Measurements from ENCODE around the gene LTBP1. TPM values are rescaled to one million over a fixed set of nuclear protein-coding genes. Genes with fewer than 3 reads are reported as not detected.

LTBP1 gene
- total and polyA plus RNA-seq, 2 experiments from 2014 or later: 15.7 to 49.8 TPM

DNA sequence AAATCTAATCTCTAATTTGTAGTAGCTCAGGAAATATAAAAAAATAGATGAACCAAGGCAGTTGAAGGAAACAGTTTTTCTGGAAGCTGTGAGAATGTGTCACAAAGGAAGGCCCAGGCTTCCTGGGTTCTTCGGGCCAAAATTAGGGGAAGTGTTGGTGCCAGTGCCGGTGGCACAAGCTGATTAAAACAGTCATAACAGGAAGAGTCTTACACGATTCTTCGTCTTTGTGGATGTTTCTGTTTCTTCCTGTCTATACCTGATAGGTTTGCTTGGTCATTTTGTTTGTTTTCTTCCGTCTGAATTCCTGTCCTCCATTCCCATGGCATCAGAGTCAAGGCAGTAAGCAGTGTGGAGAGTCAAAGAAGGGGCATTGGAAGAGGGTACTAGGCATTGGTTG lies 294.3 kb downstream of the LTBP1 start:
- no peaks in the 10 kb centered on the region for H3K36me3 ChIP-seq (ENCODE audit: insufficient read depth)
- DNase-seq (ENCODE audit: low spot score) (no peak), ATAC-seq (no peak)
- no peaks in the 10 kb centered on the region for H3K9me3 Mint-ChIP-seq
- H3K79me2 ChIP-seq (replicated peaks; ENCODE audit: insufficient read depth): no peaks in the 10 kb centered on the region
- H2AFZ ChIP-seq: no peak overlapping the region
- no peaks in the 10 kb centered on the region for H3K36me3 Mint-ChIP-seq (ENCODE audit: low read depth)
- H3F3A ChIP-seq (replicated peaks; ENCODE audit: low read depth): no peaks in the 10 kb centered on the region
- no peaks in the 10 kb centered on the region for H3K4me1 Mint-ChIP-seq
- H3K4me1 ChIP-seq (ENCODE audit: insufficient read depth): no peaks in the 10 kb centered on the region
- no peaks in the 10 kb centered on the region for H3K27me3 ChIP-seq (ENCODE audit: insufficient read depth)
- H3K27me3 Mint-ChIP-seq (ENCODE audit: insufficient read depth, low read depth, poor library complexity): no peaks in the 10 kb centered on the region
- no peak overlapping the region for H3K27ac Mint-ChIP-seq
- no peak overlapping the region for H3K4me2 ChIP-seq
- no peak overlapping the region for H3K4me3 Mint-ChIP-seq
- H3K27ac ChIP-seq (ENCODE audit: low read depth): no peak overlapping the region
- TF ChIP-seq, protein P1, sequence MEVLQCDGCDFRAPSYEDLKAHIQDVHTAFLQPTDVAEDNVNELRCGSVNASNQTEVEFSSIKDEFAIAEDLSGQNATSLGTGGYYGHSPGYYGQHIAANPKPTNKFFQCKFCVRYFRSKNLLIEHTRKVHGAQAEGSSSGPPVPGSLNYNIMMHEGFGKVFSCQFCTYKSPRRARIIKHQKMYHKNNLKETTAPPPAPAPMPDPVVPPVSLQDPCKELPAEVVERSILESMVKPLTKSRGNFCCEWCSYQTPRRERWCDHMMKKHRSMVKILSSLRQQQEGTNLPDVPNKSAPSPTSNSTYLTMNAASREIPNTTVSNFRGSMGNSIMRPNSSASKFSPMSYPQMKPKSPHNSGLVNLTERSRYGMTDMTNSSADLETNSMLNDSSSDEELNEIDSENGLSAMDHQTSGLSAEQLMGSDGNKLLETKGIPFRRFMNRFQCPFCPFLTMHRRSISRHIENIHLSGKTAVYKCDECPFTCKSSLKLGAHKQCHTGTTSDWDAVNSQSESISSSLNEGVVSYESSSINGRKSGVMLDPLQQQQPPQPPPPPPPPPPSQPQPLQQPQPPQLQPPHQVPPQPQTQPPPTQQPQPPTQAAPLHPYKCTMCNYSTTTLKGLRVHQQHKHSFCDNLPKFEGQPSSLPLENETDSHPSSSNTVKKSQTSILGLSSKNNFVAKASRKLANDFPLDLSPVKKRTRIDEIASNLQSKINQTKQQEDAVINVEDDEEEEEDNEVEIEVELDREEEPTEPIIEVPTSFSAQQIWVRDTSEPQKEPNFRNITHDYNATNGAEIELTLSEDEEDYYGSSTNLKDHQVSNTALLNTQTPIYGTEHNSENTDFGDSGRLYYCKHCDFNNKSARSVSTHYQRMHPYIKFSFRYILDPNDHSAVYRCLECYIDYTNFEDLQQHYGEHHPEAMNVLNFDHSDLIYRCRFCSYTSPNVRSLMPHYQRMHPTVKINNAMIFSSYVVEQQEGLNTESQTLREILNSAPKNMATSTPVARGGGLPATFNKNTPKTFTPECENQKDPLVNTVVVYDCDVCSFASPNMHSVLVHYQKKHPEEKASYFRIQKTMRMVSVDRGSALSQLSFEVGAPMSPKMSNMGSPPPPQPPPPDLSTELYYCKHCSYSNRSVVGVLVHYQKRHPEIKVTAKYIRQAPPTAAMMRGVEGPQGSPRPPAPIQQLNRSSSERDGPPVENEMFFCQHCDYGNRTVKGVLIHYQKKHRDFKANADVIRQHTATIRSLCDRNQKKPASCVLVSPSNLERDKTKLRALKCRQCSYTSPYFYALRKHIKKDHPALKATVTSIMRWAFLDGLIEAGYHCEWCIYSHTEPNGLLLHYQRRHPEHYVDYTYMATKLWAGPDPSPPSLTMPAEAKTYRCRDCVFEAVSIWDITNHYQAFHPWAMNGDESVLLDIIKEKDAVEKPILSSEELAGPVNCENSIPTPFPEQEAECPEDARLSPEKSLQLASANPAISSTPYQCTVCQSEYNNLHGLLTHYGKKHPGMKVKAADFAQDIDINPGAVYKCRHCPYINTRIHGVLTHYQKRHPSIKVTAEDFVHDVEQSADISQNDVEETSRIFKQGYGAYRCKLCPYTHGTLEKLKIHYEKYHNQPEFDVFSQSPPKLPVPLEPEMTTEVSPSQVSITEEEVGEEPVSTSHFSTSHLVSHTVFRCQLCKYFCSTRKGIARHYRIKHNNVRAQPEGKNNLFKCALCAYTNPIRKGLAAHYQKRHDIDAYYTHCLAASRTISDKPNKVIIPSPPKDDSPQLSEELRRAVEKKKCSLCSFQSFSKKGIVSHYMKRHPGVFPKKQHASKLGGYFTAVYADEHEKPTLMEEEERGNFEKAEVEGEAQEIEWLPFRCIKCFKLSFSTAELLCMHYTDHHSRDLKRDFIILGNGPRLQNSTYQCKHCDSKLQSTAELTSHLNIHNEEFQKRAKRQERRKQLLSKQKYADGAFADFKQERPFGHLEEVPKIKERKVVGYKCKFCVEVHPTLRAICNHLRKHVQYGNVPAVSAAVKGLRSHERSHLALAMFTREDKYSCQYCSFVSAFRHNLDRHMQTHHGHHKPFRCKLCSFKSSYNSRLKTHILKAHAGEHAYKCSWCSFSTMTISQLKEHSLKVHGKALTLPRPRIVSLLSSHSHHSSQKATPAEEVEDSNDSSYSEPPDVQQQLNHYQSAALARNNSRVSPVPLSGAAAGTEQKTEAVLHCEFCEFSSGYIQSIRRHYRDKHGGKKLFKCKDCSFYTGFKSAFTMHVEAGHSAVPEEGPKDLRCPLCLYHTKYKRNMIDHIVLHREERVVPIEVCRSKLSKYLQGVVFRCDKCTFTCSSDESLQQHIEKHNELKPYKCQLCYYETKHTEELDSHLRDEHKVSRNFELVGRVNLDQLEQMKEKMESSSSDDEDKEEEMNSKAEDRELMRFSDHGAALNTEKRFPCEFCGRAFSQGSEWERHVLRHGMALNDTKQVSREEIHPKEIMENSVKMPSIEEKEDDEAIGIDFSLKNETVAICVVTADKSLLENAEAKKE (CRISPR knock-in tag; IDR thresholded peaks at IDR 0.05): no peak
- TF ChIP-seq ZNF114 (CRISPR knock-in tag; IDR thresholded peaks at IDR 0.05): no peak
- no peak for TF ChIP-seq EZH2 (IDR thresholded peaks at IDR 0.05; ENCODE audit: low read depth, unreplicated experiment)
- no peak for TF ChIP-seq NANOG (IDR thresholded peaks at IDR 0.05; ENCODE audit: borderline replicate concordance)
- TF ChIP-seq, protein P2, sequence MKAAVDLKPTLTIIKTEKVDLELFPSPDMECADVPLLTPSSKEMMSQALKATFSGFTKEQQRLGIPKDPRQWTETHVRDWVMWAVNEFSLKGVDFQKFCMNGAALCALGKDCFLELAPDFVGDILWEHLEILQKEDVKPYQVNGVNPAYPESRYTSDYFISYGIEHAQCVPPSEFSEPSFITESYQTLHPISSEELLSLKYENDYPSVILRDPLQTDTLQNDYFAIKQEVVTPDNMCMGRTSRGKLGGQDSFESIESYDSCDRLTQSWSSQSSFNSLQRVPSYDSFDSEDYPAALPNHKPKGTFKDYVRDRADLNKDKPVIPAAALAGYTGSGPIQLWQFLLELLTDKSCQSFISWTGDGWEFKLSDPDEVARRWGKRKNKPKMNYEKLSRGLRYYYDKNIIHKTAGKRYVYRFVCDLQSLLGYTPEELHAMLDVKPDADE (IDR thresholded peaks at IDR 0.05): no peak
- no peak for TF ChIP-seq ZNF331 (CRISPR knock-in tag; IDR thresholded peaks at IDR 0.05; ENCODE audit: low read depth)
- TF ChIP-seq STAT1 (IDR thresholded peaks at IDR 0.05; ENCODE audit: unreplicated experiment): no peak
- no peak for TF ChIP-seq POLR2AphosphoS5 (IDR thresholded peaks at IDR 0.05; ENCODE audit: low read depth)
- TF ChIP-seq, protein P3, sequence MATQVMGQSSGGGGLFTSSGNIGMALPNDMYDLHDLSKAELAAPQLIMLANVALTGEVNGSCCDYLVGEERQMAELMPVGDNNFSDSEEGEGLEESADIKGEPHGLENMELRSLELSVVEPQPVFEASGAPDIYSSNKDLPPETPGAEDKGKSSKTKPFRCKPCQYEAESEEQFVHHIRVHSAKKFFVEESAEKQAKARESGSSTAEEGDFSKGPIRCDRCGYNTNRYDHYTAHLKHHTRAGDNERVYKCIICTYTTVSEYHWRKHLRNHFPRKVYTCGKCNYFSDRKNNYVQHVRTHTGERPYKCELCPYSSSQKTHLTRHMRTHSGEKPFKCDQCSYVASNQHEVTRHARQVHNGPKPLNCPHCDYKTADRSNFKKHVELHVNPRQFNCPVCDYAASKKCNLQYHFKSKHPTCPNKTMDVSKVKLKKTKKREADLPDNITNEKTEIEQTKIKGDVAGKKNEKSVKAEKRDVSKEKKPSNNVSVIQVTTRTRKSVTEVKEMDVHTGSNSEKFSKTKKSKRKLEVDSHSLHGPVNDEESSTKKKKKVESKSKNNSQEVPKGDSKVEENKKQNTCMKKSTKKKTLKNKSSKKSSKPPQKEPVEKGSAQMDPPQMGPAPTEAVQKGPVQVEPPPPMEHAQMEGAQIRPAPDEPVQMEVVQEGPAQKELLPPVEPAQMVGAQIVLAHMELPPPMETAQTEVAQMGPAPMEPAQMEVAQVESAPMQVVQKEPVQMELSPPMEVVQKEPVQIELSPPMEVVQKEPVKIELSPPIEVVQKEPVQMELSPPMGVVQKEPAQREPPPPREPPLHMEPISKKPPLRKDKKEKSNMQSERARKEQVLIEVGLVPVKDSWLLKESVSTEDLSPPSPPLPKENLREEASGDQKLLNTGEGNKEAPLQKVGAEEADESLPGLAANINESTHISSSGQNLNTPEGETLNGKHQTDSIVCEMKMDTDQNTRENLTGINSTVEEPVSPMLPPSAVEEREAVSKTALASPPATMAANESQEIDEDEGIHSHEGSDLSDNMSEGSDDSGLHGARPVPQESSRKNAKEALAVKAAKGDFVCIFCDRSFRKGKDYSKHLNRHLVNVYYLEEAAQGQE (IDR thresholded peaks at IDR 0.05; ENCODE audit: unreplicated experiment): no peak
- no peak for TF ChIP-seq CREB1 (CRISPR knock-in tag; IDR thresholded peaks at IDR 0.05; ENCODE audit: low read depth)
- TF ChIP-seq CTCF (conservative IDR thresholded peaks at IDR 0.05; ENCODE audit: low read depth in 2 of 2): no peak
- TF ChIP-seq JUNB (IDR thresholded peaks at IDR 0.05; ENCODE audit: unreplicated experiment): no peak
- TF ChIP-seq EZH2phosphoT487 (IDR thresholded peaks at IDR 0.05; ENCODE audit: unreplicated experiment): no peak
- no peaks in the 10 kb centered on the region for H4K20me1 ChIP-seq (replicated peaks; ENCODE audit: insufficient read depth)
- H3K9me2 ChIP-seq (ENCODE audit: insufficient read depth): no peaks in the 10 kb centered on the region
- no peak overlapping the region for H3K4me3 ChIP-seq

Measured in GM23338 (cell line).